Stimulated activated CD8-positive, alpha-beta memory T cell treated with anti-CD3 and anti-CD28 coated beads, Interleukin-4, amount 100 ng/mL, for 1 hour (primary cell): ENCODE results near the gene TK1.

Experiments
- DNase-seq, 2 donors: peaks; one replicate each; pipeline ENCODE4 v3.0.0-alpha.2; 2020; ENCODE audit warnings: low read depth in 2 of 2, low spot score in 1 of 2

The TK1 gene

GRCh38 chr17:78125138-78125913, 61.5 kb downstream of the TK1 start:
- DNase-seq, result no peak

DNA sequence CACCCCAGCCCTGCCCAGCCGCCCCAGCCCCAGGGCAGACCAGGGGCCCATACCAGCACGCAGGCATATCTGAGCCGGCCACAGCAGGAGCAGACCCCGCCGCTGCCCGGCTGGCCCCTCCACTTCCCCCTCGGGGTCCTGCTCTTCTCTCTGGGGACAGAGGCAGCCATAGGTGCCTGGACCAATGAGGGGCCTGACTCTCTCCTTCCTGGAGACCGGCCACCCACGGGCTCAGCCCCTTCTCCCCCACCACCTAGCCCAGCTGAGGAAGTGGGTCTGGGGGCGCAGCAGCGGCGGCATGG, 62.1 kb downstream of the TK1 start:
- no peak for DNase-seq
